ENCODE results near the gene DRAXIN.
A peak's percentile ranks its signal among the peaks of the same experiment; 100 is the strongest.

DNA sequence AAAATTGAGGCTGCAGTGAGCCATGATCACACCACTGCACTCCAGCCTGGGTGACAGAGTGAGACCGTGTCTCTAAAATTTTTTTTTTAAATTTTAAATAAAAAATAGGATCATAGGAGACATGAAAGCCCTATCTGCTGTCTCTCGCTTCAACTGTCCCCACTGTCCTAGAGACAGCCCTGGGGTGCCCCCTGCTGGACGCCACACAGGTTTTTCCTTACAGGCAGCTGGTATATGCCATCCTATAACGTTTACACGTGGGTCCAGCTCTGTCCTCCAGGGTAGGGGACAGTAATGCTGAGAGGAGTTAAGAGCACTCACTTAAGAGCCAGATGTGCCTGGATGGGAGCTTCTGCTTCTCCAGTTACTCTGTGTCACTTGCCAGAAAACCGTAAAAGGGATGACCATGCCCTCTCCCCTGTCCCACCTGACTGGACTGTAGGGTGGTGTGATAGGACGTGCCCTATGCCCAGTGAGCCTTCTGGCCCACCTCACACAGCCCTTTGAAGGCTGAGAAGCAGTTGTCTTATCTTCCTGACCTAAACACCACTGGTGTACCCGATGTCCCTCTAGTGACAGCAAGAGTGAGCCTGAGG is 45.7 kb upstream of the DRAXIN start:
- no peak for TF ChIP-seq EZH2 (IDR thresholded peaks at IDR 0.05; ENCODE audit: insufficient read depth, low read length)
- TF ChIP-seq, protein P1, sequence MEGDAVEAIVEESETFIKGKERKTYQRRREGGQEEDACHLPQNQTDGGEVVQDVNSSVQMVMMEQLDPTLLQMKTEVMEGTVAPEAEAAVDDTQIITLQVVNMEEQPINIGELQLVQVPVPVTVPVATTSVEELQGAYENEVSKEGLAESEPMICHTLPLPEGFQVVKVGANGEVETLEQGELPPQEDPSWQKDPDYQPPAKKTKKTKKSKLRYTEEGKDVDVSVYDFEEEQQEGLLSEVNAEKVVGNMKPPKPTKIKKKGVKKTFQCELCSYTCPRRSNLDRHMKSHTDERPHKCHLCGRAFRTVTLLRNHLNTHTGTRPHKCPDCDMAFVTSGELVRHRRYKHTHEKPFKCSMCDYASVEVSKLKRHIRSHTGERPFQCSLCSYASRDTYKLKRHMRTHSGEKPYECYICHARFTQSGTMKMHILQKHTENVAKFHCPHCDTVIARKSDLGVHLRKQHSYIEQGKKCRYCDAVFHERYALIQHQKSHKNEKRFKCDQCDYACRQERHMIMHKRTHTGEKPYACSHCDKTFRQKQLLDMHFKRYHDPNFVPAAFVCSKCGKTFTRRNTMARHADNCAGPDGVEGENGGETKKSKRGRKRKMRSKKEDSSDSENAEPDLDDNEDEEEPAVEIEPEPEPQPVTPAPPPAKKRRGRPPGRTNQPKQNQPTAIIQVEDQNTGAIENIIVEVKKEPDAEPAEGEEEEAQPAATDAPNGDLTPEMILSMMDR (IDR thresholded peaks at IDR 0.05; ENCODE audit: insufficient read depth, low read depth, low read length): peak; percentile 81
